HFFc6 (cell line): ENCODE results near the gene AFDN. TPM values are rescaled to one million over a fixed set of nuclear protein-coding genes. Genes with fewer than 3 reads are reported as not detected.
A peak's percentile ranks its signal among the peaks of the same experiment; 100 is the strongest.

Experiments
- DNase-seq: peaks from one replicate; pipeline ENCODE4 v3.0.0-alpha.2; 2018
- H3K27ac Mint-ChIP-seq: 2 replicates; pipeline ENCODE4 v1.8.0; 2020; ENCODE audit warnings: mild to moderate bottlenecking, mixed read lengths
- H3K27me3 Mint-ChIP-seq: 2 replicates; pipeline ENCODE4 v1.8.0; 2021; ENCODE audit warnings: mild to moderate bottlenecking, moderate library complexity, mixed read lengths; ENCODE audit not compliant: insufficient read depth
- H3K36me3 Mint-ChIP-seq: 2 replicates; pipeline ENCODE4 v1.8.0; 2021; ENCODE audit warnings: low read depth, mixed read lengths
- H3K4me1 Mint-ChIP-seq: 2 replicates; pipeline ENCODE4 v1.8.0; 2020; ENCODE audit warnings: low read depth, mixed read lengths
- H3K4me3 Mint-ChIP-seq: 2 replicates; pipeline ENCODE4 v1.8.0; 2020; ENCODE audit warnings: mild to moderate bottlenecking, moderate library complexity, mixed read lengths
- H3K9me3 Mint-ChIP-seq: 2 replicates; pipeline ENCODE4 v1.8.0; 2020; ENCODE audit warnings: mild to moderate bottlenecking, mixed read lengths
- total RNA-seq, 6 experiments: library from RNA; stranded (reverse); fragmentation: NEBNext Ultra II Directional; extraction: Animal tissue kit (Norgen Biotek cat#: 25700); gene quantifications; 2 replicates in 1 of 6; 3 replicates in 5 of 6; pipeline ENCODE4 v1.2.3, GENCODE V29; 2021
- TF ChIP-seq, protein P1 (sequence below): fragments of 200-600 bp; sonication (generic); IDR thresholded peaks from 2 replicates; pipeline ENCODE4 v1.5.0; 2021; ENCODE audit warnings: antibody characterized with exemption, mild to moderate bottlenecking

The AFDN gene
- total RNA-seq, 6 experiments from 2014 or later, result 16.1 to 20.3 (median 17.4) TPM

GRCh38 chr6:167828325-167828956 is 1.7 kb downstream of the AFDN start:
- TF ChIP-seq, protein P1, sequence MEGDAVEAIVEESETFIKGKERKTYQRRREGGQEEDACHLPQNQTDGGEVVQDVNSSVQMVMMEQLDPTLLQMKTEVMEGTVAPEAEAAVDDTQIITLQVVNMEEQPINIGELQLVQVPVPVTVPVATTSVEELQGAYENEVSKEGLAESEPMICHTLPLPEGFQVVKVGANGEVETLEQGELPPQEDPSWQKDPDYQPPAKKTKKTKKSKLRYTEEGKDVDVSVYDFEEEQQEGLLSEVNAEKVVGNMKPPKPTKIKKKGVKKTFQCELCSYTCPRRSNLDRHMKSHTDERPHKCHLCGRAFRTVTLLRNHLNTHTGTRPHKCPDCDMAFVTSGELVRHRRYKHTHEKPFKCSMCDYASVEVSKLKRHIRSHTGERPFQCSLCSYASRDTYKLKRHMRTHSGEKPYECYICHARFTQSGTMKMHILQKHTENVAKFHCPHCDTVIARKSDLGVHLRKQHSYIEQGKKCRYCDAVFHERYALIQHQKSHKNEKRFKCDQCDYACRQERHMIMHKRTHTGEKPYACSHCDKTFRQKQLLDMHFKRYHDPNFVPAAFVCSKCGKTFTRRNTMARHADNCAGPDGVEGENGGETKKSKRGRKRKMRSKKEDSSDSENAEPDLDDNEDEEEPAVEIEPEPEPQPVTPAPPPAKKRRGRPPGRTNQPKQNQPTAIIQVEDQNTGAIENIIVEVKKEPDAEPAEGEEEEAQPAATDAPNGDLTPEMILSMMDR, result no peak
- H3K4me3 Mint-ChIP-seq, result peak overlapping the region; percentile 95
- H3K9me3 Mint-ChIP-seq, result no peaks in the 10 kb centered on the region
- no peaks in the 10 kb centered on the region for H3K36me3 Mint-ChIP-seq
- no peaks in the 10 kb centered on the region; the same call in 1 of the 2 replicates for H3K27me3 Mint-ChIP-seq
- H3K4me1 Mint-ChIP-seq, result peaks cover 62% of the 10 kb centered on the region
- H3K27ac Mint-ChIP-seq, result peak overlapping the region; percentile 76
- no peak for DNase-seq

GRCh38 chr6:167829513-167829912 is 2.8 kb downstream of the AFDN start:
- peaks cover 56% of the 10 kb centered on the region for H3K4me1 Mint-ChIP-seq
- H3K36me3 Mint-ChIP-seq, result no peaks in the 10 kb centered on the region
- no peaks in the 10 kb centered on the region for H3K9me3 Mint-ChIP-seq
- no peaks in the 10 kb centered on the region; the same call in 1 of the 2 replicates for H3K27me3 Mint-ChIP-seq
- H3K27ac Mint-ChIP-seq, result no peak overlapping the region
- no peak for DNase-seq
- TF ChIP-seq, protein P1, result no peak
- no peak overlapping the region for H3K4me3 Mint-ChIP-seq

GRCh38 chr6:167831281-167831828 is 4.6 kb downstream of the AFDN start:
- Mint-ChIP-seq H3K4me3 (no peak overlapping the region), H3K4me1 (peaks cover 38% of the 10 kb centered on the region), H3K9me3 (no peaks in the 10 kb centered on the region), H3K27me3 (no peaks in the 10 kb centered on the region), H3K27ac (no peak overlapping the region), H3K36me3 (no peaks in the 10 kb centered on the region)
- TF ChIP-seq, protein P1, result no peak
- no peak for DNase-seq

DNA sequence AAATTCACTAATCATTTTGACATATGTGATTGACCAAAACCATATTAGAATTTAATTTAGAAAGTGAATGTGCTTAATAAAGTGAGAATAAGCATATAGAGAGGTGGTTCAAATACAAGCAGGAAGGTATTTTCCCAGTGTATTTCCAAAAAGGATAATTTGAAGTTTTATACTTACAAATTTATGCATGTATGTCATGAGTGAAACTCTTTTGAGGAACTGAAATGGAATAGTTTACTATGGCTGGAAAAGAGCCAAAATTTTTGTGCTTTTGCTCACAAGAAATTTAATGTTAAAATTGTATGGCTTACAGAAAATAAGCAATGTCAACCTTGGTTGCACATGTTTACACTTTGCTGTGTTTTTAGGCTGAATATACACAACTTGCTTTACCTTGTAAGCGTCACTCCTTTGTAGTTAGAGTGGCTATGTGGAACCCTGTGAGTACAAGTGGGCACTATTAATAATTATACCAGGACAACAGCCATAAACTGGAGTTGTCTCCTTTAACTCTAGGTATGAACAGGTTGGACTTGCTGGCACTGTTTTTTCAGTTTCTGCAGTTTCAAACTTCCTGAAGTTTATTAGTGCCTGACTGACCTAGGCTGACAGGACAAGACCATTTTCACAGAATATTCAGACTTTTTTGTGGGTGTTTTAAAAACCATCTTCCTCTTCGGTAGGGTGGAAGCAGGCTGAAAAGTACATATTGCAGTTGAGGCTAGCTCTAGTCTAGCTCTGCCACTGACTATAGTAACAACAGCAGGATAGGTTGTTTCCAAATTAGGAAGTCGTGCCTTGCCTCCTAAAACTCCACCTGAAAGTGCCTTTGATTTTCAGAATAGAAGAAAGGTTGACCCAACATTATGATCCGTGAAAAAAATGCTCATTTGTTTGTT is 6.0 kb downstream of the AFDN start:
- Mint-ChIP-seq H3K27ac (no peak overlapping the region), H3K36me3 (no peaks in the 10 kb centered on the region), H3K4me1 (peaks cover 34% of the 10 kb centered on the region), H3K27me3 (no peaks in the 10 kb centered on the region), H3K9me3 (no peaks in the 10 kb centered on the region), H3K4me3 (no peak overlapping the region)
- TF ChIP-seq, protein P1, result no peak
- DNase-seq, result no peak

DNA sequence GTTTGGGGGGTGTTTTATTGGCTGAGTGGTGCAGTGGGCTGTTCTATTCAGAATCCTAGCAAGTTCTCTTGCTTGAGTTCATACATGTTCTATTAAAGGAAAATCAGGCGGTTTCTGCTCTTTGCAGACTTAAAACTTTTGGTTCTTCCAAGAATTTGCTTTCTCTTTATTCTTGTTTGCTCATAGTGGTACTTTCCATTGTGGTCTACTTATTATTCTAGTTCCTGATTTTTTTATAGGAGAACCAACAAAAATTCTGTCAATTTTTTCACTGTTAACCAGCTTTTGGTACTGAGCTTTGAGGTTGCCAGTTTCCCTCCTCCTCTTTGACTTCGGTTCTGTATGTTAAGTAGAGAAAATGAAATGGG is 6.7 kb downstream of the AFDN start:
- Mint-ChIP-seq H3K9me3 (no peaks in the 10 kb centered on the region), H3K4me1 (peaks cover 30% of the 10 kb centered on the region), H3K27ac (no peak overlapping the region), H3K4me3 (no peak overlapping the region), H3K27me3 (no peaks in the 10 kb centered on the region), H3K36me3 (no peaks in the 10 kb centered on the region)
- TF ChIP-seq, protein P1, result no peak
- DNase-seq, result no peak
